GM19467 (cell line): ENCODE results near the gene AGFG1.

Experiments used
- ATAC-seq: cut with Tn5 transposase; IDR thresholded peaks from one replicate; pipeline ENCODE4 v1.9.1; 2021; ENCODE audit warnings: mild to moderate bottlenecking, moderate library complexity; ENCODE audit not compliant: unreplicated experiment

Gene AGFG1

DNA sequence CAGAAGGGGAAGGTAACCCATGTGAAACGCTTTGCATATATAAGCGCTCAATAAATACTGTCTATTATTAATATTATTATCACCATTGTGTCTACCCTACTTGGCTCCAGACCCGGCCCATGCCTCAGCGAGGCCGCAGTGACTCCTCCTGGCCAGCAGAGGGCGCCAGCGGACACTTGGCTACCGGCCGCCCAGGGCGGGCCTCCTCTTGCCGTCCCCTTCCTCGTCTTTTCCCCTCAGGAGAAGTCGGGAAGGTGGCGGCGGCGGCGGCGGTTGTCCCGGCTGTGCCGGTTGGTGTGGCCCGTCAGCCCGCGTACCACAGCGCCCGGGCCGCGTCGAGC, at the start of gene AGFG1:
TSS of gene AGFG1 (plus strand) at position 233 of the 341 bp plus-strand sequence. CDS start 266 bp downstream, outside the sequence.
- ATAC-seq, result peak; percentile 89

DNA sequence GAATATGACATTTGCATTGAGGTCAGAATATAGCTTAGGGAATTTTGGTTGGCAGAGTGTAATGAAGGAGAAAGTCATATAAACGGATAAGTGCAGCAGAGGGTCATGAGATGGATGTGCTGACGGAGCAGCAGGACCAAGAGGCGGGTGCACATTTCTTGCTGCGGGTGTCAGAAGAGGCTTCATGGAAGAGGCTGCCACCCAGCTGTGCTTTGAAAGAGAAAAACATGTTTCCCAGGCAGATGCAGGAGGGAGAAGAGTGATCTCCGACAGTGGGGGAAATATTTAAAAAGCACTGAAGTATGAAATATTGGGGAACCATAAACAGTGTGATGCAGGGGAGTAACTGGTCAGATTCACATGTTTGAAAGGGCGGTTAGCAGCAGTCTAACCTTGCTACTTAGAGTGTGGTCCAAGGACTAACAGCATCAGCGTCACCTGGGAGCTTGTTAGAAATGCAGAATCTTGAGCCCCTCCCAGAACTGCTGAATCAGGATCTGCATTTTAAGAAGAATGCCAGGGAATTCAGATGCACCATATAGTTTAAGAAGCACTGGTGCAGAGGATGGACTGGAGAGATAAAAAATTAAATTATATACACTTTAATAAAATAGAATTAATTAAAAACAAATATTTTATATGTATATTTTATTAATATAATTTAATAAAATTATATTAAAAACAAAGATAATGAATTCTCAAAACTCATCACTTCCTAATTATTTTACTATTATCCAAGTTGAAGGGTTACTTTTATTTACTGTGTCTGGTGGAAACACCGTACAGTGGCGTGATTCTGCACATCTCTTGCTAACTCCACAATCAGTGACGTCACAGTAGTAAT, 48.1 kb upstream of the AGFG1 start:
- no peak for ATAC-seq

DNA sequence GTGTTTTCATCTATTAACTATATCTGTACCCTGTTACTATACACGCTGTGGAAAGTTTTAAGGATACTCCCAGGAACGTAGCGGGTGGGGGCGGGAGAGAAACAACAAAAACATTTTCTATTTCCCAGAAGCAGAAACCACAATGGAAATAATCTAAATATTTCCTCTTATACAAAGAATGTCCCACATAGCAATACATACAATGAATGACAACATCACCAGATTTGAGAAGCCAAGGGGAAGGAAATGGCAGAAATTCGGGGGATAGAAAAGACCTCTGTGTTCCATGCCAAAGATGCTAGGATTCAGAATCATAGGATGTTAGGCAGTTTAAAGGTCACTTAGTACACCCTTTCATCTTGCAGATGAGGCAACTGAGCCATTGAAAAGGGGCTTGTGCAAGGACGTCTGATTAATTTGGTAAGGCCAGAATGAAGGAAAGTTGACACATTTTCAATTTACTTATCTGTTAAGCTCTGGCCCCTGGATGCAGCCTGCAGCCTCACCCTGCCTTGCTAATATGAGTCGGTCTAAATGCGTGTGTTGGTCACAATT, 43.1 kb upstream of the AGFG1 start:
- ATAC-seq, result no peak

DNA sequence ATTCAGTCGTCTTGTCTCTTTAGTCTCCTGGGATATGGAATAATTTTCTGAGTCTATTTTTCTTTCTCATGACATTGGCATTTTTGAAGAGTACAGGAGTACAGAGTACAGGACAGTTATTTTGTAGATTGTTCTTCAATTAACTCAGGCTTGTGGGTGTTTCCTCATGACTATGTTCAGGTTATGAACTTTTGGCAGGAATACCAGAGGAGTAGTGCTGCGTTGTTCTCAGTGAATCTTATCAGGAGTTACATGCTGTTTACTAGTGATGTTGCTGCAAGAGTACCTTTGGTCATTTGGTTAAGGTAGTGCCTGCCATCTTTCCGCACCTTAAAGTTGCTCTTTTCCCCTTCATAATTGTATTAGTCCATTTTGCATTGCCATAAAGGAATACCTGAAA, 41.3 kb upstream of the AGFG1 start:
- no peak for ATAC-seq

DNA sequence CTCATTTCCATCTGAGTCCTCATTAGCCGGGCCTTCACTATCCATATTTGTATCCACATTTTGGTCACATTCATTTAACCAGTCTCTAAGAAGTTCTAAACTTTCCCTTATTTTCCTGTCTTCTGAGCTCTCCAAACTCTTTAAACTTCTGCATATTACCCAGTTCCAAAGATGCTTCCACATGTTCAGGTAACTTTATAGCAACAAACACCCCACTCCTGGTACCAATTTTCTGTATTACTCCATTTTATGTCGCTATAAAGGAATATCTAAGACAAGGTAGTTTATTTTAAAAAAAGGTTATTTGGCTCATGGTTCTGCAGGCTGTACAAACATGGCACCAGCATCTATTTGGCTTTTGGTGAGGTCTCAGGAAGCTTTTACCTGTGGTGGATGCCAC, 38.8 kb upstream of the AGFG1 start:
- ATAC-seq, result no peak

DNA sequence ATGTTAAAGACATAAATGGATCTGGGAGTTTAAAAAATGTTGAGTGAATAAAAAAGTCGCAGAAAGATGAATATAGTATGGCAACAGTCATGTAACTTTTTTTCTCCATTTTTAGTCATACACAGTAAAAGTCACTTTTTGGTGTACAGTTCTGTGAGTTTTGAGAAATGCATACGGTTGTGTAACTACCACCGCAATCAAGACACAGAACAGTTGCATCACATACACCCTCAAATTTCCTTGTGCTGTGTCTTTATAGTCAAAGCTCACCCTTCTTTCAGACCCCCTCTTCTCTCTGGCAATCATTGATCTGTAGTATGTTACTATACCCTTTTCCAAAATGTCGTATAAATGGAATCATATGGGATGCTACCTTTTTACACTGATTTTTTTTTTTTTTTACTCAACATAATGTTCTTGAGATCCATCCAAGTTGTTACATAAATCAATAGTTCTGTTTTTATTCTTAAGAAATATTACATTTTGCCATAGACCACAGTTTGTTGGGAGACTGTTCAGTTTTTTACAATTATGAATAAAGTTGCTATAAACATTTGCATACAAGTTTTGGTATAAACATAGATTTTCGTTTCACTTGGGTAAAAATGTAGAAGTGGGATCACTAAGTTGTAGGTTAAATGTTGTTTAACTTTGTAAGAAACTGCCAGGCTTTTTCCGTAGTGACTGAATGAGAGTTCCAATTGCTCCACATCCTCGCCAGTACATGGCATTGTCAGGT, 35.4 kb upstream of the AGFG1 start:
- no peak for ATAC-seq

GRCh38 chr2:227439214-227439613, 32.7 kb upstream of the AGFG1 start:
- no peak for ATAC-seq

DNA sequence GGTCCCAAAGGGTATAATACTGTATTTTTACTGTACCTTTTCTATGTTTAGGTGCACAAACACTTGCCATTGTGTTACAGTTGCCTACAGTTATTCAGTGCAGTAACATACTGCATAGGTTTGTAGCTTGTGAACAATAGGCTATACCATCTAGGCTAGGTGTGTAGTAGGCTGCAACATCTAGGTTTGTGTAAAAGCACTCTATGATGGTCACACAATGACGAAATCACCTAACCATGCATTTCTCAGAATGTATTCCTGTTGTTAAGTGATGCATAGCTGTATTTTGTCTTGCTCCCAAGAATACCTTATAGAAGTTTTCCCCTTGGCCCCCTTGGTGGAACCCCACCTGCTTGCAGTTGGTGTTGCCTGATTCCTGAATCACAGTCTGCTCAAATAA, 29.3 kb upstream of the AGFG1 start:
- no peak for ATAC-seq

GRCh38 chr2:227443889-227444568, 27.9 kb upstream of the AGFG1 start:
- ATAC-seq, result no peak

DNA sequence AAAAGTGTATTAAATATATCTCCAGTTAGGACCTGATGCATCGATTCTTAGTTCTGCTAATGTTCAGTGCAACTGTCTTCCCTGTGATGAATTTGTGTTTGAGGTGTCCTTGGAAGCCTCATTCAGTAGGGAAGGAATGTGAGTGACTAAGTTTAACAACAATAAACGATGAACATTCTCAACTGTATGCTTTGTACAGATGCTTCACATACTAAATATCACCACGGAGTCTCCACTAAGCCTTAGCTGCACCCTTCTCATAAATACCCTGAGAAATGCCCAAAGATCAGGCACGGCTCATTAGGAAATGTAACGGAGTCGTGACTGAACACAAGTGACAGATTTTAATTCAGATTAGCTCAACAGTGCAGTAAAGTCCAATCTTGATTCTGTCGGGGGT, 24.4 kb upstream of the AGFG1 start:
- no peak for ATAC-seq

- ATAC-seq, result no peak
These were observed 21.6 kb upstream of the AGFG1 start for GRCh38 chr2:227450311-227450841.

DNA sequence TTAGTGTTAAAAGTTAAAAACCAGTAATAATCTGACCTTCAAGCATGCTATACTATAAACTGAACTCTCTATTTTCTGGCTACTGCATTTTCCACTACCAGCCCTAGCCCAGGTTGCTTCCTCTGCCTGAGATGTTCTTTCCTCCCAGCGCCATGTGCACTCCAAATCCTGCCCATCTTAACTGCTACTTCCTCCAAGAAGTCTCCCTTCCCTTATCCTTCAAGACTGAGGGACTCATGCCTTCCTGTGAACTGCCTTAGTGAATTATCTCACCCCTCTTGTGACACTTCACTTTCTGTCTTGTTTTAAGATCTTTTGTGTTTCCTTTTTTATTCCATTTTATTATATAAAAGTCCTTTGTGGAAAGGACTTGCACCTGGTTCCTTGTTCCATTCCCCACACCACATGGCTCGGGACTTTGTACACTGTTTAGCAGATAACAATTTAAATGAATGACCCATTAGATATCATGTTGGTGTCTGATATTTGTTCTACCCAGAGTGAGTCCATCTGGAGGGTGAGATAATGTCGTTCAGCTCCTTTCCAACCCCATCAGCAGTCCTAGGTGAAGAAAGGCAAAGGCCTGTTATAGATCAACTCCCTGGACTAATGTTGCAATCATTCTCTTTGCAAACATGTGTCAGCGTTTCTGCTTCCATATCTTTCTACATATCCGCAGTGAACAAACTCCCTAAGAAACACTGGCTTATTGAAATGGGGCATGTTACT, 20.9 kb upstream of the AGFG1 start:
- ATAC-seq, result no peak

DNA sequence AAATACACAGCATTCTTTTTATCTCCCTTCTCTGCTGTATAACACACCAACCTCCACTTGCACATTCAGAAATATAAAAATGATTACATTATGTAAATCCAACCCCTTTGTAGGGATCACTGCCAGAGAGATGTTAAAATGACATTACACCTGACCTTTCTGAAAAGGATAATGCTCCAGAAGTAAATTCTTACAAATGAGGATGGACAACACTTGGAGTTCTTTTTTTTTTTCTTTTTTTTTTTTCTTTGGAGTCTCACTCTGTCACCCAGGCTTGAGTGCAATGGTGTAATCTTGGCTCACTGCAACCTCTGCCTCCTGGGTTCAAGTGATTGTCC, 20.3 kb upstream of the AGFG1 start:
- ATAC-seq, result no peak

- ATAC-seq, result no peak
These were observed 18.1 kb upstream of the AGFG1 start for GRCh38 chr2:227453810-227454209.

- ATAC-seq, result no peak
These were observed 17.6 kb upstream of the AGFG1 start for GRCh38 chr2:227454323-227454860.

DNA sequence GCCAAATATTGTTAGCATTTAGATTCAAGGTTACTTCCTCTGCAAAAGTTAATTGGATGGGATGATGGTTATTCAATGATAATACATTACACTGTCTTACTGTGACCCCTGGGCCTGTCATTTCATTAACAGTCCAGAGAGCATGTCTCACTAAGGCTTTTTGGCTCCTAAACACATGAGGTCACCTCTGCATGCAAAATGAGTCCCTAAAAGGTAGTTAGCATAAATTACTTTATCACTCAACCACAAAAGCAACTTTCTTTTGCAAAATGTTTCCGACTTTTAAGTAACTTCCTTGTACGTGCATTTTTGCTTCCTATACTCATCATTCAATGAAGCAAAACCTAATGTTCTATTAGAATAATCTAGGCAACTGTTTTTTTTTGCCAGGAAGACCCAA, 16.8 kb upstream of the AGFG1 start:
- no peak for ATAC-seq

GRCh38 chr2:227456102-227456501, 15.9 kb upstream of the AGFG1 start:
- ATAC-seq, result no peak

GRCh38 chr2:227456772-227457171, 15.2 kb upstream of the AGFG1 start:
- ATAC-seq, result no peak

GRCh38 chr2:227460070-227460485, 11.9 kb upstream of the AGFG1 start:
- peak; percentile 35 for ATAC-seq

DNA sequence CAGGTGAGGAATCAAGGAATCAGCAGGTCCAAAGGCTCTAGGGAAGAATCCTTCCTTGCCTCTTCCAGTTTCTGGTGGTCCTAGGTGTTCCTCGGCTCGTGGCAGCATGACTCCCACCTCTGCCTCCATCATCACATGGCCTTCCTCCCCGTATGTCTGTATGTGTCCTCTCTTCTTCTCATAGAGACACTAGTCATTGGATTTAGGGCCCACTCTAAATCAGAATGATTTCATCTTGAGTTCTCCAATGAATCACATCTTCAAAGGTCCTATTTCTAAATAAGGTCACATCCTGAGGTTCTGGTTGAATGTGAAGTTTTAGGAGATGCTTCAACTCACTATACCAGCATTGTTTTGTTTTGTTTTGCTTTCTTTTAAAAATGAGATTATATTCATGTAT, 11.1 kb upstream of the AGFG1 start:
- ATAC-seq, result no peak
